NCI-H69 (cell line): ENCODE data around the gene DLX4.

Source experiments
- DNase-seq: peaks from one replicate; lab custom pipeline; 2025; lab: John Stamatoyannopoulos, UW

DLX4 gene

DNA sequence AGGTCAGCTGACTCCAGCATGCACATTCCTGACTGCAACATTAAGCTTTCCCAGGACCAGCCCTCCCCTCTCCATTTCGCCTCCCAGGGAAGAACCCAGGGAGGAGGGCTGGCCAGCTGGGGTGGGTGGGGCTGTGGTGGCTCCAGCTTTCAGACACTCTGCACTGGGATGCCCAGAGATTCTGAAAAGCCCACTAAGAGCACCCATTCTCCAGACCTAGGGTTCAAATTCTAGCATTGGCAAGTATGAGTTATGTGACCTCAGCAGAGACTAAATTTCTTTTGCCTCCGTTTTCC, 18.2 kb downstream of the DLX4 start:
- peak; percentile 51 for DNase-seq

DNA sequence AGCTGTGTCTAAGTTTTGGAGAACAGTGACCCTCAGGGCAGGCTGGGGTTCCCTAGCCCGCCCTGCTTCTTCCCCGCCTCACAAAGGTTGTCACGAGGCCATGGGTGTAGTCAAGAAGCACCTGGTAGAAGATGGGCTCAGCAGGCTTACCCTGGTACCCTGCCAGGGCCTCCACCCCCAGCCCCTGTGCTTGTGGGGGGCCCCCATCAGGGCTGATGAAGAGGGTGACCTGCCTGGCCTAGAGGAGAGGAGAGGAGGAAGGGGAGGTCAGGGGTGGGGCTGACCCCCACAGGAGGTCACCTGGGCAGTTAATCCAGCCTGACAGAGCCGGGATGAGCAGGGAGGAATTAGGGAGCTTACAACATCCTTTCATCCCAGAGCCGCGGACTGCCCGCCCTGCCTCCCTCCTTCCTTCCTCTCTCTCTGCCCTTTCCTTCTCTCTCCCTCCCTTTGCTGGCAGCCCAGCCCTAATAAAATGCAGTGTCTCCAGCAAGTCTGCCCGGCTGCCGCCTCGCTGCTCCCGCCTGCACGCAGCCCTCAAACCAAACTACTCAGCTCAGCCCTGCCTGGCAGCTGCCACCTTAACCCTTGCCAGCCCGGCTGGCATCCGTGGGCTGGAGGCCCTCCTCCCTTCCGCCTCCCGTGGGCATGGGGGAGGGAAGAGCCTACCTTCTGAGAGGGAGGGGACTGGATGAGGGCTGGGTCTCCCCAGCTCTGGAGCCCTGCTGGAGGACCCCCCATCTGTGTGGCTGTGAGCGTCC, 18.9 kb downstream of the DLX4 start:
- DNase-seq, result peak; percentile 92

DNA sequence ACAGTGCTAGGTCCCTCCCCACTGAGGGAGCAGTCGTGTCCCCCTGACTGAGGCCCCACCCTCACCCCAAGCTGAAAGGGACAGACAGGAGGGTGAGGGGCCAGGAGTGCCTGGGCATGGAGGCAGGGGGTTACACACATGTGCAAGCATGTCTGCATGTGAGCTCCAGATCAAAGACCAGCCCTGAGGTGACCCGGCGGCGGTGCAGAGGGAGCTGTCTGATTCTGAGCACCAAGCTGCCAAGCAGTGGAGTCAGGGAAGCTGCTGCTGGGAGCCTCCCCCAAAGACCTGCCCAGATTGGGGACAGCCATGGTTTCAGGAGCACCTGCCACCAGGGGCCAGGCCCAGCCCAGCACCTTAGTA, 20.5 kb downstream of the DLX4 start:
- DNase-seq, result no peak

DNA sequence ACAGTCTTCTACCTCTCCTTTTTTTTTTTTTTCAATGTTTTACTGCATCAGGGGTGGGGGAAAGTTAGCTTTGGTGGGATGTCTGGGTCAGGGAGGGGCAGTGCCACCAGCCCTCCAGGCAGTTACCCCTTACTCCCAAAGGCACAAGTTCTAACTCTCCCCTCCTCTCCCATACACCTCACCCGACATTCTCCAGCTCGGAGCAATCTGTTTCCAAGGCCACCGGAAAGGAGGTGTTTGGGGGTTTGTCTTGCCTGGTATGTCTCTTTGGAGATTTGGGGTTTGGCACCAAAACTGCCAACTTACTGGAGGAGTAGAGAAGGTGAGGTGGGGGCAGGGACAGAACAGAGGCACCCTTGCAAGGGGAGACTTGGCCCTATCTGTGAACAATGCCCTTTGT, 21.3 kb downstream of the DLX4 start:
- no peak for DNase-seq

DNA sequence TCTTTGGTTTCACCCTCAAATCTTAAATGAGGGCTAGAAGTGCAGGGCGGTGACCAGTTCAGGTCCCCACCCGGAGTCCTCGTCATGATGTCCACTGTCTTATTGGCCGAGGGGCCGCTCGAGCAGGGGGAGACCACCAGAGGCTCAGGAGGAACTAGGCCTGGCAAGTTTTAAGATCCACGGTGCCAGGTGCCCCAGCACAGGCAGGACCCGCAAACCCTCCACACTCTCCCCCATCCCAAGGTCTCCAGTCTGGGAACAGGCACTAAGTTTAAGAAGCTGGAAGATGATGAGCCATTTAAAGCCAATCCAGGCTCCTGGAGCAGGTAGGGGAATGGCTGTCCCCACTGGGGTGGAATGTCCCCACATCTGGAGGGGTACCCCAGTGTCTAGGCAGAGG, 21.9 kb downstream of the DLX4 start:
- DNase-seq, result no peak

DNA sequence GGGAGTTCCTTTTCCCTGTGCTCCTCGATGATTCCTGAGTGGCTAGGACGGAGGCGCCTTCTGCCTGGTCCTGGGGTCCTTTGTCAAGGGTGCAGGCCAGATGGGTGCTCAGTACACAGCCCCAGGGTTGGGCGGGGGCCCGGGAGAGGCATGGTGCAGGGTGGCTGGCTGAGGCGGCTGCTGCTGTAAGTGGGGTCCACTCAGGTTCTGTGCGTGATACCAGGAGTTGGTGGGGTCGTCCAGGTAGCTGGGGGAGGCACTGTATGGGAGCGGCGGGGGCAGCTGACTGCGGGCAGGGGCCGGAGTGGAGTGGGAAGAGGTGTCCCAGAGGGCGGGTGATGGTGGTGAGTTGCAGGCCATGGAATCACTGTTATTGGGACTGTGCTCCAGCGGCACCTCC, 22.4 kb downstream of the DLX4 start:
- no peak for DNase-seq

DNA sequence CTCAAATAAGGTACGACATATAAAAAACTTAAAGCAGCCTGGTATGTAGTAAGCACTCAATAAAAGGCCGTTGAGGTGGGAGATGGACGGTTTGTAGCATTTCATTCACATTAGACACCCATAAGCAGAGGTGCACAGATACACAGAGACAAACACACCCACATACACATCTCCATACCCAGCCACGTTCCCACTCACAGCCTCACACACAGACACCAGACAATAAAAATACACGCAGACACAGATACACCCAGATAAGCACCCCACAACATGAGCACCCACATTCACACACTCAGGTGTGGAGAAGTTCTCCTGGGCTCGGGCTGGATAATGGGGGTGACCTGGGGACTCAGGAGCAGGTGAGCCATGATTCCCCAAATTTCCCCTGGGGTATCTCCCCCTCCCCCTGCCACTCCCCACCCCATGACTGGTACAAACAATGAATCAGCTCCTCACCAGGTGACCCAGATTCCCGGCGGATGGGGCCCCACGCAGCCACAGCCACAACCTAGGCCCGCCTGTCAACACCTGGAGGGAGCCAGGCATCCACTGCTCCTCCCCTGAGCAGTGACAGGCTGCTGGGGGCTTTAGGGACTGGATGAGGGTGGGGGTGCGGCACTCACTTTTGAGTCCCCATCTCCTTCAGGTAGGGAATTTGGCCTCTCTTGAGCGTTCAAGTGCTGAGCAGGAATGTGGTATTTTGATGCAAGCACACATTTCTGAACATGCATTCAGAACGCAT, 23.4 kb downstream of the DLX4 start:
- DNase-seq, result no peak

DNA sequence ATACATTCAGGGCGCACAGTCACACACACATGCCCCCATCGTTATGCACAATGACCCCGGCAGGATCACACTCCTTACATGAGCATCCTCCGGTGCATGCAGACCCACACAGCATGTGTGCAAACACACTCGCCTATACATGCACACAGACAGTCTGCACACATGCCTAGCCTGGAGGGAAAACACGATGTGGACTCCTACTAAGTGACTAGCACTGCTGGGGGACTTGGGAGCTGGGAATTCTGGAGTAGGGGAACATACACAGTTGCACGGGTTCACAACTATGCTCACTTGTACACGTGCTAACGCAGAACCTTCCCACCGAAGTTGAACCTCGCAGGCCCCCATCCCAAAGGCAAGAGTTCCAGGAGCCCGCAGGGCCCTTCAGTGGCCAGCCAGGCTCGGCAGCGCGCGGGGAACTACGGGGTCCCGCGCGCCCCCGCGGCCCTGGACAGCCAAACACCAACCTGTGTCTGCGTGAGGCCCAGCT, 24.0 kb downstream of the DLX4 start:
- DNase-seq, result peak; percentile 65

DNA sequence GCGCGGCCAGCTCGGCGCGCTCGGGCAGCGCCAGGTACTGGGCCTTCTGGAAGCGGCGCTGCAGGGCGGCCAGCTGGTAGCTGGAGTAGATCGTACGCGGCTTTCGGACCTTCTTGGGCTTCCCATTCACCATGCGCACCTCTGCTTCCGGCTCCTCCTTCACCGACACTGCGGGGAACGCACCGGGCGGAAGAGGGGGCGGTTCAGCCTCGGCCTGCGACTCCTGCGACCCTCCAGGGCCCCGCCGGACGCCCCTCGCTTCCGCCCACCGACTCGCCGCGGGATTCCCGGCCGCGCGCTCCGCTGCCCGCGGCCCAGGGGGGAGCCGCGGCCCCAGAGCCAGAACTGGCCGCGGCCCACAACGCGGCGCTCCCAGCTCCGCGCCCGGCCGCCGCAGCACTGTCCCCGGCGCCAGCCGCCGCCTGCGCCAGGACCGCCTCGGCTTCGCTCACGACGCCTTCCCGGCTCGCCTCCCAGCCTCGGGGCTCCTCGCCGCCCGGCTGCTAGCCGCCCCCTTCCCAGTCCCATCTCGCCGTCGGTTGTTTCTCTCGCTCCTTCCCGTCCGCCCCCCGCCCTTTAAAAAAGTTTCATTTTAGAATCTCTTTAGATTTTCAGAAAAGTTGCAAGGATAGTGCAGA, 24.6 kb downstream of the DLX4 start:
- DNase-seq, result peak; percentile 84

DNA sequence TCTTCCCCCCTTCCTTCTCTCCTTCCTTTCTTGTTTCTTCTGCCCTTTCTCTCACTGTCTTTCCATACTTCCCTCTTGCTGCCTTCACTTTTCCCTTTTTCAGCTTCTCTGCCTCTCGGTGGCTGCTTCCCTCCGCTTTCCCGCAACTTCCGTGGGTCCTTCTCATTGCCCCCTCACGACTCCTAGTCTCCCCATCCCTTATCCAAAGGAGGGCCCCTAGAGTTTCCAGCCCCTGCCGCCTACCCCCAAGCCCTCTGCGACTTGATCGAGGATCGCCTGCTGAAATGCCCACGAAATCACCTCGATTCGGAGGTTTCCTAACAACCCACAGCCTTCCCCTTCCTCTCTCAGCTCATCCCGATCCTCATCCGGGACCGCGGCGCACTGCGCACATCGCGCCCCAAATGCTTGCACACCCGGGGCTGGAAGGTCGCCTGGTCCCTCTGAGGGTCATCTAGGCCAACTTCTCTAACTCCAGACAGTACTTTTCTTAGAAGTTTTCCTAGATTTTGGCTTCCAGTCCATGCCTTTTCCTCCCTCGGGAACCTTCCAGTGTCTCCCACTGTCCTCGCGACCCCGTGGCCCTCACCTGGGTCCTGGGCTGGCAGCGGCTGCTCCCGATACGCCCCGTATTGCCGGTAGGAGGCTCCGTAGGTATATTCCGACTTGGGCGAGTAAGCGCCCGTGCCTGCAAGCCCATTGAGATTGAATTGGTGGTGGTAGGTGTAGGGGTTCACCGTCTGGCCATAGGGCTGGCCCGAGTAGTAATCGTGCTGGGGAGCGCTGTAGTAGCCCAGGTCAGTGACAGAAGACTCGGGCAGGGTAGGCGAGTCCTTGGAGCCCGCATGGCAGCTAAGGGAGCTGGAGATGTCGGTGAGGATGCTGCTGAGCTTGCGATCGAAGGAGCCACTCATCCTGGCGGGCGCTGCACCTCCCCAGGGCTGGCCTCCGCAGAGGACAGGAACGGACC, 25.4 kb downstream of the DLX4 start:
- peak; percentile 78 for DNase-seq

DNA sequence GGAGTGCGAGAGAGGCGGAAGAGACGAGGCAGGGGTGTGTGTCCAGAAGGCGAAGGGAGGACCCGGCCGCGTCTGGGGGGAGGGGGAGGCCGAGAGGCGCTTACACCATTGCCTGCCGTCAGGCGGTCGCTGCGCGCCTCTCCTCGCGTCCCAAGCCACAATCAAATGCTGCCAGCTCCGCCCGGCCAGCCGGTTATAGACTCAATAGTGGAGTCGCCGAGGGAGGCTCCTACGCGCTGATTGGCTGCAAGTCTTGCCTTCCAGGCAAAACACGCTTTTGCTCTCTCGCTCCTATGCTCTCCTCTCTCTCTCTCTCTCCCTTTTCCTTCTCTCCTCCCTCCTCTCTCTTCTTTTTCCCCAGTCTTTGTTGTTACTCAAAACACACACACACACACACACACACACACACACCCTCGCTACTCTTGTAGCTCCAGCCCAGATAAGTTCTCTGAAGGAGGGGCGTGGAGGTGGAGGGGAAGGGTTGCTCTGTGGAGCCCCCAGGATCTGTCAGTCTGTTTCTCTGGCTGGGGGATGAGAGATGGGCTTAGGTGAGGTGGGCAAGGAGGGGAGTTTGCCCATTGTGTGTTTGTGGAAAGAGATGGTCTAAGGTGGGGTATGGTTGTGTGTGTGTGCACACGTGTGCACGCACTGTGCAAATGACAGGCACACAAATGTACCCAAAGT, 26.2 kb downstream of the DLX4 start, which contains the start of gene DLX3:
Gene DLX3 (minus strand): TSS at position 170 of the 684 bp plus-strand sequence. CDS start 226 bp downstream, outside the sequence.
- DNase-seq, result peak; percentile 98

DNA sequence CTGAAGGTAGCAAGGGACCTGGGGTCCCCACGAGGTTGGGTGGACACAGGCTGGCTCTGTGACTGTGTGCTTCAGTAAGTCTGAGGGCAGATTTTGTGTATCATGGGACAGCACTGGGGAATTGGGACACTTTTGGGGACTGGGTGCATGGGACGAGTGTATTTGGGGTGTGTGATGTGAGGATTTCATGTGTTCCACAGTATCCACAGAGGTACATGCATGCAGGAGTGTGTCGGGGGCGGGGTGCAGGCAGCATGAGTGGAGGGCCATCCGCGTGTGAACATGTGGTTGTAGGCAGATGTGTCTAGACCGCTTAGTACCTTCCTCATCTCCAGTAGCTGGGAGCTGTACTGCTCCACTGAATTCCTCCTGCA, 27.1 kb downstream of the DLX4 start:
- peak; percentile 73 for DNase-seq

DNA sequence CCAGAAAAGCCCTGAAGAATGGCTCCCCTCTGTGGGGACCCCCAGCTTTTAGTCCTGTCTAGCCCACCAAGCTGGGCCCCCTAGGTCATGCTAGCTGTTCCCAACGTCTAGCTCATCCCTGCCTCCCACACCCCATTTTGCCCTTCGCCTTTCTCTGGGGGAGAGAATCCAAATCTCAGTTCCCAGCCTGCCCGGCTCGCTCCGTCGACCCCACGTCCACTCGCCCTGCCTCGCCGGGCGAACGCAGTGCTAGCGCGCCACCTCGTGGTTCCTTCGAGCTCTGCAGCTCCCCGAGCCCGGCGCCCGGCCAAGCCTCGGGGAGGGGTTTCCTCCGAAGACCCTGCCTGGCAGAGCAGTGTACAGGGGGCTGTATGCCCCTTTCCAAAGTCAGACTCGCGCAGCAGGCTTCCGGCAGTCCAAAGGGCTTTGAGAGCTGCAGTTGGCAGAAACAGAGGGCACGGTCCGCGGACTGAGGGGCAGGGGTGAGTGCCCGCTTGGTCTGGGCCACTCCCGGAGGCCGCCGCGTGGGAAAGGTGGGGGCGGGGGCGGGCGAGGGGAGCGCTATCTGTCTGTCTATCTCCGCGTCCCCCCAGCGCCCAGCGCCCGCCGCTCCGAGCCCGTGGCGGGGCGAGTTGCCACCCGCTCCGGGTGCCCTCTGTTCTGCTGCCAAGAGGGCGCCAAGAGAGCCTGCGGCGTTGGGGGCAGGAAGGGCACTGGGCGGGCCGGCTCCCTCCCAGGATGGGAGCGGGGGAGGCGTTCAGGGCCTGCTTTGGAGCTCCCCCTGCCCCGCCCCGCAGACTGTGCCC, 27.7 kb downstream of the DLX4 start:
- DNase-seq, result peak; percentile 82

DNA sequence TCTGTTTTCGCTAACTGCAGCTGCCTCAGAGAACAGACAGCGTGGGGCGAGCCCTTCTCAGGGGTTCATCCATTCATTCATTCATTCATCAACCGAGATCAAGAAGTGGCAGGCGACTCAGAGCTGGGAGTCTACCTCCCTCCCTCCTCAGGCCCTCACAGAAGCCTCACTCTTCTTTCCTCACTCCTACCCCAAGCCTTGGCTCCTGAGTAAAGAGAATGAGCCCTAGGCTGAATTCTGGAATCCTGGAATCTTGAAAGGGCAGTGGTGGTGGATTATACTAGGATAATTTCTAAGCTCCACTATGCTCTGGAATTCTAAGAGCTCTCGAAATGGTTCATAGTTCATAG, 28.3 kb downstream of the DLX4 start:
- no peak for DNase-seq

DNA sequence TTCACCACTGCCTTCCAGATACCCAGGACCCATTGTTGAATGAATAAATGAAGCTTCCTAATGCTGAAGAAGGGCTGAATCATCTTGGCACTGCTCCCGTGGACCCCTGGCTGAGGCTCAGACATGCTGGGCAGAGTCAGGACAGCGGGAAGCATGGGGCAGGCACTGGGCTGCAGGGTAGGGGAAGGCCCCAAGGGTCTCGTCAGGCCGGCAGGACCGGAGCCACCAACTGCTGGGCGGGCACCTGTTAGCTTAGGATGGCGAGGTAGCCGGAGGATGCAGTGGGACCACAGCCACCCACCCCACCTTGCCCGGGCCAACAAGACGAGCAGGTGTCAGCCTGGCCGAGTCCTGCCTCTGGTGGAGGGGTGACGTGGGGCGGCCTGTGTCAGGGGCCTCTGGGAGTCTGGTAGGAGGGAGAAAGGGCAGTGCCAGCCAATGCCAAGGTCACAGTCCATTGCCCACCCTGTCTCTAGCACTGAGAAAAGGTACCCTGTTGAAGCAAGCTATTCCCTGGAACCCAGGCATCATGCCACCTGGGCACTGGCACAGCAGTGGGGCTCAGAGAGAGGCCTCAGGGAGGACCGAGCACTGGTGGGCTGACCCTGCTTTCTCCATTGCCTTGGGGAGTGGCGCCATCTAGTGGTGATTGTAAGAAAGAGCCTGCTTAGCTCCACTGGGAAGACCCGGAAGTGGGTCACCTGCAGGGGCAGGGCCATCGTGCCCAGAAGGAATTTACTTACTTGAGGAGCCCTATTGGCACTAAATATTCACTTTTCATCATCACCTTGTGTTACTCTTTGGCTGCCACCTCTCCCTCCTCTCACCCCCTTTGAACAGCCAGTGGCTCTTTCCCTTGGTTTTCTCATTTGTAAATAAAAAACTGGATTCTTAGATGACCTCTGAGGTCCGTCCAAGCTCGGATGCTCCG, 29.0 kb downstream of the DLX4 start:
- DNase-seq, result peak; percentile 94

DNA sequence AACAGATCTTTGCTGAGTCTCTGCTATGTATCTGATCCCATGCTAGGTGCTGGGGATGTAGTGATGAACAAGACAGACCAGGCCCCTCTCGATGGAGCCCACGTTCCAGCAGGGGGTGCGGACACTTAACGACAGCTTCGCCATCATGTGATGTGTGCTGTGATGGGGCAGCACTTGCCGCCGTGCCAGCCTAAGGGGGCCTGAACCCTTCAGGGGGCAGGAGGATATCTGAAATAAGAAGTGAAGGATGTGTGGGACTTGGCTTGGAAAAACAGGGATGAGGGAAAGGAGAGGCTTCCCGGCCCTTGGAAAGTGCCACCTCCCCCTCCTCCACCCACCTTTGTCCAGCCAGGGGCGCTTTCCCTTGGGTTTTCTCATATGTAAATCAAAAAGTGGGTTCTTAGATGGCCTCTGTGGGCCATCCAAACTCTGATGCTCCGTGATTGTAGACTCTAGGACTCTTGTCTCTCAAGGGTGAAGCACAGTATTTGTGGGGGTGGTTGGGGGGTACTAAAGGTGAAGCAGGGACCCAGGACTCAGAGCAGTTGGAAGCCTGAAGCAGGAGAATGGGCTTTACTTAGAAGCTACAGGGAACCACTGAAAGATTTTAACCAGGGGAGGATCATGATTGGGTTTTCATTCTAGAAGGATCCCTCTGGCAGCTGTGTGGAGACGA, 30.0 kb downstream of the DLX4 start:
- DNase-seq, result no peak

DNA sequence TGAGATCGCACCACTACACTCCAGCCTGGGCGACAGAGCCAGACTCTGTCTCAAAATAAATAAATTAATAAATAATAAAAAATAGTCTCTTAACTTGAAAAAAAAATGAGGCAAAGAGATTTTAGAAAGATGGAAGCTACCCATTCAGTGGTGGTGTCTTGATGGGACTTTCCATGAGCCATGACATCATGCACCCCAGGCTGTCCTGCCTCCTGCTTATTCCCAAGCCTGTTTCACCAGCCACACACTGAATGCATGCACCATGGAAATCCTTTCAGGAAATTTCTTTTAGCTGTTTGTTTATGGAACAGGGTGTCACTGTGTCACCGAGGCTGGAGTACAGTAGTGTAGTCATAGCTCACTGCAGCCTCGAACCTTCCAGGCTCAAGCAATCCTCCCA, 34.9 kb downstream of the DLX4 start:
- no peak for DNase-seq

DNA sequence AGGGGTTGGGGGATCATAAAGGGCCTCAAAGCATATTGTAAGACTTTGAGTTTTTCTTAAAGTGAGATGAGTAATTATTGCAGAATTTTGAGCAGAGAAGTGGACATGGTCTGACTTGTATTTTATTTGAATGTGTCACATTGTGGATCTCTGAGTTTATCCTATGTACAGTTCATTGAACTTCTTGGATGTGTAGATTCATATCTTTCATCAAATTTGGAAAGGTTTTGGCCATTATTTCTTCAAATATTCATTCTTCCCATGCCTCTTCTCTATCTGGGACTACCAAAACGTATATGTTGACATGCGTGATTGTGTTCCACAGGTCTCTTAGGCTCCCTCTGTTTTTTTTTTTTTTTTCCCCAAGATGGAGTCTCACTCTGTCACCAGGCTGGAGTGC, 40.3 kb downstream of the DLX4 start:
- no peak for DNase-seq

DNA sequence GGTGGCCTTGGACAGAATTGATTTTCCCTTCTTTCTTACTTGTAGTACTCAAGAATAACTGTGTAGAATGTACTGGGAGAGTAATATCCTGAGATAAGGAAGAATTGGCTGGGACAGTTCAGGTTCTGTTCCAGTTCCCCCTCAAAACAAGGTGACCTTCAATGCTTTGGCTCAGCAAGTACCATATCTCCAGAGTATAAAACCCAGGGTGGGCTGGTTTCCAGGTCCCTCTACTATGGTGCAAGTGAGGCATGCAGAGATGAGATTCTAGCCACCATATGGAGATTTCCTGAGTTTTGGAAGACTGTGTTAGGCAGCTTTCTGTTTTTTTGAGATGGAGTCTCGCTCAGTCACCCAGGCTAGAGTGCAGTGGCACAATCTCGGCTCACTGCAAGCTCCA, 44.1 kb downstream of the DLX4 start:
- DNase-seq, result no peak
